ENCODE measurements around the gene TOMM6.

GRCh38 chr6:41771058-41771983 is 16.2 kb upstream of the TOMM6 start:
- TF ChIP-seq BACH2 (CRISPR knock-in tag; IDR thresholded peaks at IDR 0.05; ENCODE audit: borderline replicate concordance) (no peak), CSDC2 (CRISPR knock-in tag; IDR thresholded peaks at IDR 0.05) (no peak), RARB (CRISPR knock-in tag; IDR thresholded peaks at IDR 0.05) (no peak), ZNF565 (CRISPR knock-in tag; conservative IDR thresholded peaks at IDR 0.05; ENCODE audit: low read depth) (no peak), POU6F1 (CRISPR knock-in tag; IDR thresholded peaks at IDR 0.05; ENCODE audit: borderline replicate concordance, low read depth) (no peak), SNAI2 (CRISPR knock-in tag; IDR thresholded peaks at IDR 0.05) (no peak)
- TF ChIP-seq, protein P1, sequence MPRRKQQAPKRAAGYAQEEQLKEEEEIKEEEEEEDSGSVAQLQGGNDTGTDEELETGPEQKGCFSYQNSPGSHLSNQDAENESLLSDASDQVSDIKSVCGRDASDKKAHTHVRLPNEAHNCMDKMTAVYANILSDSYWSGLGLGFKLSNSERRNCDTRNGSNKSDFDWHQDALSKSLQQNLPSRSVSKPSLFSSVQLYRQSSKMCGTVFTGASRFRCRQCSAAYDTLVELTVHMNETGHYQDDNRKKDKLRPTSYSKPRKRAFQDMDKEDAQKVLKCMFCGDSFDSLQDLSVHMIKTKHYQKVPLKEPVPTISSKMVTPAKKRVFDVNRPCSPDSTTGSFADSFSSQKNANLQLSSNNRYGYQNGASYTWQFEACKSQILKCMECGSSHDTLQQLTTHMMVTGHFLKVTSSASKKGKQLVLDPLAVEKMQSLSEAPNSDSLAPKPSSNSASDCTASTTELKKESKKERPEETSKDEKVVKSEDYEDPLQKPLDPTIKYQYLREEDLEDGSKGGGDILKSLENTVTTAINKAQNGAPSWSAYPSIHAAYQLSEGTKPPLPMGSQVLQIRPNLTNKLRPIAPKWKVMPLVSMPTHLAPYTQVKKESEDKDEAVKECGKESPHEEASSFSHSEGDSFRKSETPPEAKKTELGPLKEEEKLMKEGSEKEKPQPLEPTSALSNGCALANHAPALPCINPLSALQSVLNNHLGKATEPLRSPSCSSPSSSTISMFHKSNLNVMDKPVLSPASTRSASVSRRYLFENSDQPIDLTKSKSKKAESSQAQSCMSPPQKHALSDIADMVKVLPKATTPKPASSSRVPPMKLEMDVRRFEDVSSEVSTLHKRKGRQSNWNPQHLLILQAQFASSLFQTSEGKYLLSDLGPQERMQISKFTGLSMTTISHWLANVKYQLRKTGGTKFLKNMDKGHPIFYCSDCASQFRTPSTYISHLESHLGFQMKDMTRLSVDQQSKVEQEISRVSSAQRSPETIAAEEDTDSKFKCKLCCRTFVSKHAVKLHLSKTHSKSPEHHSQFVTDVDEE (CRISPR knock-in tag; IDR thresholded peaks at IDR 0.05), result no peak

All from SK-N-SH treated with all-trans-retinoic acid at 6 μM for 48 hours (cell line).